Suppressor macrophage treated with lipopolysaccharide for 1 hour (primary cell): Measurements from ENCODE around the gene MARCHF10.
"Not testable (repeated sequence)": the region's sequence is repeated elsewhere in the genome, so short reads cannot be mapped to it uniquely, and the experiment has no call there.

Experiments used
- DNase-seq, 3 donors: peaks; one replicate each; pipeline ENCODE4 v3.0.0-alpha.2; 2020 to 2022

MARCHF10 gene

GRCh38 chr17:62693616-62694409, 114.3 kb downstream of the MARCHF10 start:
- no peak for DNase-seq

GRCh38 chr17:62692721-62693431, 115.2 kb downstream of the MARCHF10 start:
- peak; percentile 30 to 54 (median 36) for DNase-seq

- DNase-seq = no peak
These were observed 115.9 kb downstream of the MARCHF10 start for GRCh38 chr17:62692159-62692651.

GRCh38 chr17:62691589-62691915, 116.6 kb downstream of the MARCHF10 start:
- not testable (repeated sequence) for DNase-seq

GRCh38 chr17:62690168-62690897, 117.8 kb downstream of the MARCHF10 start:
- no peak for DNase-seq

DNA sequence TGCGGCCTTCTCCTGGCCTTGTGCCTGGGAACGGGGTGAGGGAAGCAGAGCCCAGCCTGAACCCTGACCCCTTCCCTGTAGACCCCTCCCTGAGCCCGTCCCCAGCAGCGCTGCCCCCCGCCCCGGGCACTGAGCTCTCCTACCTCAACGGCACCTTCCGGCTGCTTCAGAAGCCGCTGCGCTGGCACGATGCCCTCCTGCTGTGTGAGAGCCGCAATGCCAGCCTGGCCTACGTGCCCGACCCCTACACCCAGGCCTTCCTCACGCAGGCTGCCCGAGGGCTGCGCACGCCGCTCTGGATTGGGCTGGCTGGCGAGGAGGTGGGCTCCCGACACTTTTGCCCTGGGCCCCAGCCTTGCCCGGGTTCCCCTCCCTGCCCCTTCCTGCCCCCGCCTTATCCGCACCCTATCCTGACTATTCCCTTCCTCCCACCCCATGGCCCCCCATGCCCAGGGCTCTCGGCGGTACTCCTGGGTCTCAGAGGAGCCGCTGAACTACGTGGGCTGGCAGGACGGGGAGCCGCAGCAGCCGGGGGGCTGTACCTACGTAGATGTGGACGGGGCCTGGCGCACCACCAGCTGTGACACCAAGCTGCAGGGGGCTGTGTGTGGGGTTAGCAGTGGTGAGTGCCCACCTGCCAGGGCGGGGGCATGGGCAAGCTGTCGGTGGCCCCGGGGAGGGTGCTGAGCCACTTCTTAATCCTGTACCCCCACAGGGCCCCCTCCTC, 118.5 kb downstream of the MARCHF10 start:
- no peak for DNase-seq

DNA sequence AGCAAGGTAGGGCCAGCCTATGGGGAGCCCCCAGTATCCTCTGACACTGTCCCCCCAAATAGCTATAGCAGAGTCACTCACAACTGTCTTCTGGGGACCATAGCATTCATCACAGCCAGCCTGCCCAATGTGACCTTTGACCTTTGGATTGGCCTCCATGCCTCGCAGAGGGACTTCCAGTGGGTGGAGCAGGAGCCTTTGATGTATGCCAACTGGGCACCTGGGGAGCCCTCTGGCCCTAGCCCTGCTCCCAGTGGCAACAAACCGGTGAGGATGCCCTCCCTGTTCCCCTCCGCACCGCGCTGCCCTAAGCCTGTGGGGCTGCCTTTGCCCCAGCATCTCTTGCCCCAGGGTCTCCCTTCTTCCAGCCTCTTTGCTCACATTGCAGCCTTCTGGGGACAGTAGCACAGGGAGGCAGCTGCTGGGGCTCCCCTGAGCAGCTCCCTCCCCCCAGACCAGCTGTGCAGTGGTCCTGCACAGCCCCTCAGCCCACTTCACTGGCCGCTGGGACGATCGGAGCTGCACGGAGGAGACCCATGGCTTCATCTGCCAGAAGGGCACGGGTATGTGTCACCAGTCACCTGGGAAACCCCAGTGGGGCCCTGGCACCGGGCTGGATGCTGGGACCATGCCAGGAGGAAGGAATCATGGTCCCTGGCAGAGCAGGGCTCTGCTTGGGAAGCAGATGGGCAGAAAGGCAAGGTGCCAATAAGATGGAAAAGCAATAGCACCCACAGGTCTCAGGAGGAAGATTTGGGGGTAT, 119.5 kb downstream of the MARCHF10 start:
- no peak for DNase-seq

GRCh38 chr17:62687997-62688396, 120.1 kb downstream of the MARCHF10 start:
- no peak for DNase-seq

DNA sequence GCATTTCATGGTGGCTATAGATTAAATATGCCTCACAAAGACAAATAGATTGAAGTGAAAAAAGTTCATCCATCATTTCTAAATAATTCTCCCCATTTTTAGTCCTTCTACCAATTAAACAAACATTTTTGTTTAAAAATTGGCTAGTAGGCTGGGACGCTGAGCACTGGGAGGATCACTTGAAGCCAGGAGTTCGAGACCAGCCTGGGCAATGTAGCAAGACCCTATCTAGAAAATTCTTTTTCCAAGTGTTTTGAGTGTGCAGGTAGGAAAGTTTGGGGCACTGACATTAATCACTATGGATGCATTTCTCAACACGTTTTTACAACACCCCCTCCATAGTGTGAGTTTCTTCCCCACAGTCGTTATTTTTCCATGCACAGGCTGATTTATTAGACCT, 123.9 kb downstream of the MARCHF10 start:
- DNase-seq = no peak

DNA sequence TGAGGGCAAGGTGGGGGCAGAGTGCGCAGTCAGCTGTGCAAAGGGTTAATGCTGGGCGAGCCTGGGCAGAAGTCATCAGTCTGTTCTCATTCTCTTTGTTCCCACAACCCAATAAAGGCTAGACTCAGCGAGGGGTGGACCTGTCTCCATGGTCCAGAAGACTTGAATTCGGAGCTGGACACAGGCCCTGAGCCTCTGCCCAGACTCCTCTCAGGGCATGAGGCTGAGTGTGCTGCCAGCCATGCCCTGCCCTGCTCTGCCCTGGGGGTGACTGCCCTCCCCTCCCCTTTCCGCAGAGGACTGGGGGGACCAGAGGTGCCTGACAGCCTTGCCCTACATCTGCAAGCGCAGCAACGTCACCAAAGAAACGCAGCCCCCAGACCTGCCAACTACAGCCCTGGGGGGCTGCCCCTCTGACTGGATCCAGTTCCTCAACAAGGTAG, 126.2 kb downstream of the MARCHF10 start:
- DNase-seq = no peak

DNA sequence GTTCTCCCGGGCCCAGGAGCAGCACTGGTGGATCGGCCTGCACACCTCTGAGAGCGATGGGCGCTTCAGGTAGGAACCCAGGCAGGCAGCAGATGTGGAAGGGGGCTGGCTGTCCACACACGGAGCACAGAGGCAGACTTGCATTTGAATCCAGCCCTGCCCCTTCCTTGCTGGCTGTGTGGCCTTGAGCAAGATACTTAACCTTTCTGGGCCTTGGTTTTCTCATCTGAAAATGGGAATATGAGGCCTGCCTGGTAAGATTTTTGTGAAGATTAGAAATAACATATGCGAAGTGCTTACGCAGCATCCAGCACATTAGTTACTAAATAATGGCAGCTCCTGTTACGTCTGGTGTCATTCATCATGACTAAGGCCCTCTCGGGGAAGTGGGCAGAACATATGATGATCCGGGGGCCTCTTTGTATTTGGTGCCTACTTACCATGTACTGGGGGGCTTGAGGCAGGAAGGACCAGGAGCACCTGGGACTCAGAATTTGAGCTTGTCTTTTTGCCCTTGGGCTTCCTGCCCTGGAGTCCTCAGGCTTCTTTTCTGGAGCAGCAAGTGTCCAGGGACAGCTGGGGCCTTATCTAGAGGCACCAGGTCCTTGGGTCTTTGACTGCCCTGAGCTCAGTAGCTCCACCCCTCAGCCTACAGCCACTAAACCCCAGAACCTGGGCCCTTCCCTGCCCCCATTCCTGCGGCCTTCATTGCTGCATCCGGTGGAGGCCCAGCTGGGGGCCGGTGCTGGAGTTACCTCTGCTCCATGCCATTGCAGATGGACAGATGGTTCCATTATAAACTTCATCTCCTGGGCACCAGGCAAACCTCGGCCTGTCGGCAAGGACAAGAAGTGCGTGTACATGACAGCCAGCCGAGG, 126.8 kb downstream of the MARCHF10 start:
- no peak for DNase-seq

- DNase-seq = no peak
These were observed 127.5 kb downstream of the MARCHF10 start for GRCh38 chr17:62680541-62681052.

GRCh38 chr17:62679866-62680377, 128.2 kb downstream of the MARCHF10 start:
- no peak for DNase-seq

DNA sequence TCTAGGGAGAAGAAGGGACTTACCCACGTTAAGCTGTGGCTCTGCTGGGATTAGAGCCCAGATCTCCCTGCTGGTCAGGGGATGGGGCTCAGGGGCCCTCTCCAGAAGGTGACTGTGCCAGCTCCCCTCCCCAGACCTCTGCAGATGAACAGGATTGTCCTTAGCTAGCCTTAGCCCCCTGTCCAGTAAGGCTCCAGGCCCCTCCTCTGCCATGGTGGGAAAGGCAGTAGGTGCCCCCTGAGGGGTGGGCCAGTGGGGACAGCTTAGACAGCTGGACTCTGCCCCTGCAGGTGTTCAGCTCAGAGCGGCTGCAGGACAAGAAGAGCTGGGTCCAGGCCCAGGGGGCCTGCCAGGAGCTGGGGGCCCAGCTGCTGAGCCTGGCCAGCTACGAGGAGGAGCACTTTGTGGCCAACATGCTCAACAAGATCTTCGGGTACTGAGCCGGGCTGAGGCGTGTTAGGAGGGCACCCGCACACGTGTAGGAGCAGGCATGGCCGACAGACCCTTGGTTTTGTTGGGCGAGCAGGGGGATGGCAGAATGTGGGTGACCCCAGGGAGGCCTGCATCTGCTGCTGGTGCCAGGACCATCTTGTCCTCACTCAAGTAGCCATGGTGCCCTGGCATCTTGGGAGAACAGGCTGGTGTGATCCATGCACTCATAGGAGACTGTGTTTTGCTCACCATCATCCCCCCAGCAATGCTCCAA, 129.7 kb downstream of the MARCHF10 start:
- no peak for DNase-seq

- no peak for DNase-seq
These were observed 131.0 kb downstream of the MARCHF10 start for GRCh38 chr17:62676952-62677596.

DNA sequence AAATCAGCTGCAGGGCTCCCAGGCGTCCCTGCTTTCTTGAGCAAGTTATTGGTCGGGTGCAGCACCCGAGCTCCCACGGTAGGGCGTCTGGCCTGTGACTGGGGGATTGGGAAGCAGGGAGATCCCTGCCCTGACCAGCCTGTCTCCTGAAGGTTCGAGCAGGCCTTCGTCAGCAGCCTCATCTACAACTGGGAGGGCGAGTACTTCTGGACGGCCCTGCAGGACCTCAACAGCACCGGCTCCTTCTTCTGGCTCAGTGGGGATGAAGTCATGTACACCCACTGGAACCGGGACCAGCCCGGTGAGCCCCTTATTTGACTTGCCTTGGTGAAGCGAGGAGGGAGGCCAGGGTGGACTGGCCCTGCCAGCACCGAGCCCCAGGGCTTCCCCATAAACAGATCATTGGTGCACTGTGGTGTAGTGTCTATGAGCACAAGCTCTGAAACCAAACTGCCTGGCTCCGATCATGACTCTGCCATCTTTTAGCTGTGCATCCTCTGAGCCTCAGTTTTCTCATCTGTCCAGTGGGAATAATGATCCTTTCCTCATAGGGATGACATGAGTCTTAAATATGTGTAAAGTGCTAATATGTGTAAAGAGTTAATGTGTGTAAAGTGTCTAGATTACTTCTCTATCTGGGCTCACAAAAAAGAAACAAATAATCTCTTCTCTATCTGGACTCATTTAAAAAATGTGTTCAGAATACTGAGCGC, 131.7 kb downstream of the MARCHF10 start:
- no peak for DNase-seq

DNA sequence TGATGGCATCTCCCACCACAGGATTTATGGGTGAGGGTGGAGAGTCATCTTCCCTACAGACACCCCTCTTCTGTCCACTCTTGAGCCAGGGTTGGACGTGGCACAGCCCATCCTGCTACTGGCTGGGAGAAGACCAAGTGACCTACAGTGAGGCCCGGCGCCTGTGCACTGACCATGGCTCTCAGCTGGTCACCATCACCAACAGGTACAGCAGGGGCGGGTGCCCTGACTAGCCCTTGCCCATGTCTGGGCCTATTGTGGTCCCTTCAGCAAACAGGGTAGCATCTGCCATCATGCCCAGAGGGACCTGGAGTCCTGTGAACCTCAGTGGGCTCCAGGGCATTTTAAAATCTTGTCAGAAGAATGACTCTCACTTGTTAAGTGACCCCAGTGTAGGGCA, 132.4 kb downstream of the MARCHF10 start:
- DNase-seq = no peak

- DNase-seq = no peak
These were observed 132.9 kb downstream of the MARCHF10 start for GRCh38 chr17:62675260-62675659.

DNA sequence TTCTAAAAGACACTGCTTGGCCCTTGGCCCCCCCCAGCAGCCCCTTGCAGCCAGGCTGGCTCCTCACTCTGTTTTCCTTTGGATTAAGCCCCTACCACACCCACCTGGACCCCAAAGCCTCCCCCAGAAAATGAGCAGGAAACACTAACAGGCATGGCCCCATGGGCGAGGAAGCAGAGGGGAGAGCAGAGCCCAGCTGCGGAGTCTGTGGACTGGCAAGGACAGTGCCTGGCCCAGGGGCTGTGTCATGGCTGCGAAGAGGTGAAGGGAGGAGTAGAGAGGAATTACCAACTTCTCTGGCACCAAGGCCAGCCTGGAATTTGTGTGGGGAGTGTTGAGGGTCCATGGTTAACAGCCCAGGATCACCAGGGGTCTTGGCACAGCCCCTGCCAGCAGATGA, 133.3 kb downstream of the MARCHF10 start:
- DNase-seq = no peak
